Measurements from ENCODE around the gene APOF.

APOF gene

DNA sequence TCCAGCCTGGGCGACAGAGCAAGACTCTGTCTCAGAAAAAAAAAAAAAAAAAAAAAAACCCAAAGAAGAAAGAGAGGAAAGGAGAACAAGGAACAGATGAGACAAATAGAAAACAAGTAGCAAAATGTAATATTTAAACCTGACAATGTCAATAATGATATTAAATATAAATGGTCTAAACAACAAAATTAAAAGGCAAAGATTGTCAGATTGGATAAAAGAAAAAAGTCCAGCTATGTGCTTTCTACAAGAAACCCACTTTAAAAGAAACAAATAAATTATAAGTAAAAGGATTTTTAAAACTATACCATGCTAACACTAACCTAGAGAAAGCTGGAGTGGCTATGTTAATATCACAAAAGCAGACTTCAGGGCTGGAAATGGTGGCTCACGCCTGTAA lies 29.7 kb upstream of the APOF start:
- TF ChIP-seq, protein P1, sequence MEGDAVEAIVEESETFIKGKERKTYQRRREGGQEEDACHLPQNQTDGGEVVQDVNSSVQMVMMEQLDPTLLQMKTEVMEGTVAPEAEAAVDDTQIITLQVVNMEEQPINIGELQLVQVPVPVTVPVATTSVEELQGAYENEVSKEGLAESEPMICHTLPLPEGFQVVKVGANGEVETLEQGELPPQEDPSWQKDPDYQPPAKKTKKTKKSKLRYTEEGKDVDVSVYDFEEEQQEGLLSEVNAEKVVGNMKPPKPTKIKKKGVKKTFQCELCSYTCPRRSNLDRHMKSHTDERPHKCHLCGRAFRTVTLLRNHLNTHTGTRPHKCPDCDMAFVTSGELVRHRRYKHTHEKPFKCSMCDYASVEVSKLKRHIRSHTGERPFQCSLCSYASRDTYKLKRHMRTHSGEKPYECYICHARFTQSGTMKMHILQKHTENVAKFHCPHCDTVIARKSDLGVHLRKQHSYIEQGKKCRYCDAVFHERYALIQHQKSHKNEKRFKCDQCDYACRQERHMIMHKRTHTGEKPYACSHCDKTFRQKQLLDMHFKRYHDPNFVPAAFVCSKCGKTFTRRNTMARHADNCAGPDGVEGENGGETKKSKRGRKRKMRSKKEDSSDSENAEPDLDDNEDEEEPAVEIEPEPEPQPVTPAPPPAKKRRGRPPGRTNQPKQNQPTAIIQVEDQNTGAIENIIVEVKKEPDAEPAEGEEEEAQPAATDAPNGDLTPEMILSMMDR (IDR thresholded peaks at IDR 0.05; ENCODE audit: extremely low read depth, missing control alignments): no peak
- no peak for DNase-seq (ENCODE audit: low spot score)

DNA sequence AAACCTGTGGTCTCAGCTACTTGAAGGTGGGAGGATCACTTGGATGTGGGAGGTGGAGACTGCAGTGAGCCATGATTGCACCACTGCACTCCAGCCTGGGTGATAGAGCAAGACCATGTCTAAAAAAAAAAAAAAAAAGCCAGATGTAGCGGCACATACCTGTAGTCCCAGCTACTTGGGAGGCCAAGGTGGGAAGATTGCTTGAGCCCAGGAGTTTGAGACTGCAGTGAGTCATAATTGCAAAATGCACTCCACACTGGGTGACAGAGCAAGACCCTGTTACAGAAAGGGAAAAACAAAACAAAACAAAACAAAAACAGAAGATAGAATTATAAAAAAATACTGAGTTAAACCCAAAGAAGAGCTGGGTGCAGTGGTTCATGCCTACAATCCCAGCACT lies 29.1 kb upstream of the APOF start:
- no peak for DNase-seq (ENCODE audit: low spot score)
- TF ChIP-seq, protein P1 (IDR thresholded peaks at IDR 0.05; ENCODE audit: extremely low read depth, missing control alignments): no peak

DNA sequence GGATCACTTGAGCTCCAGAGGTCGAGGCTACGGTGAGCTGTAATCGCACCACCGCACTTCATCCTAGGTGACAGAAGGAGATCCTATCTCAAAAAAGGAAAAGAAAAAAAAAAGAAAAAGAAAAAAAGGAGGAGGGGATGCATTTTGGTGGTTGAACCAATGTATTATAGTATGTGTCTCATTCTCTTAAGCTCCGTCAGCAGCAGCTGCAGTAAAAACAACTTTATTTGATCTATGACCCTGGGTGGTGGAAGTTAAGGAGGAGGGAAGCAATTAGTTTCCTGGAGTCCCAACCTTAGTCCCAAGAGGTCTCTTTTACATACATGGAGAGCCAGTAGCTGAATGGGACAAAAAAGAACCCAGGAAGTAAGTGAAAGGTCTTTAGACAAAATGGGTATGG lies 26.8 kb upstream of the APOF start:
- DNase-seq (ENCODE audit: low spot score): no peak
- TF ChIP-seq, protein P1 (IDR thresholded peaks at IDR 0.05; ENCODE audit: extremely low read depth, missing control alignments): no peak

DNA sequence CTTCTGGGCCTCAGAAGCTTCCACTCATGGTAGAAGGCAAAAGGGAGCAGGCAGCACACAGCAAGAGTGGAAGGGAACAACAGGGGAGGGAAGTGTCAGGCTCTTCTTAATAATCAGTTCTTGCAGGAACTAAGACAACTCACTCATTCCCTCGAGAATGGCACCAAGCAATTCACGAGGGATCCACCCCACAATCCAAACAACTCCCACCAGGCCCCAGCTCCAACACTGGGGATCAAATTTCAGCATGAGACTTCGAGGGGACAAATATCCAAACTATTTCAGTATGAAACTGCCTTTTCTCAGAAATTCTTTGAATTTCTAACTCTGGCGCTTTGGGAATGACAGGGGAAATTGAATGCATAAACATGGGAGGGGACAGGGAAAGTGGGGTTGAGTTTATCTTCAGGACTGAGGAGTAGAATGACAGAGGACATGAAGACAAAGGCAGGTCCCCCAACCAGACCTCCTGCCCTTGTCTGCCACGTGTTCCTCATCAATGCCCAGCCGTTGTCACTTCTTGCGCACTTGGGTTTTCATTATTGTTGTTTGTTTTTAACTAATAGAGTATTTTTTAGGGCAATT lies 24.6 kb upstream of the APOF start:
- no peak for DNase-seq (ENCODE audit: low spot score)
- TF ChIP-seq, protein P1 (IDR thresholded peaks at IDR 0.05; ENCODE audit: extremely low read depth, missing control alignments): no peak

DNA sequence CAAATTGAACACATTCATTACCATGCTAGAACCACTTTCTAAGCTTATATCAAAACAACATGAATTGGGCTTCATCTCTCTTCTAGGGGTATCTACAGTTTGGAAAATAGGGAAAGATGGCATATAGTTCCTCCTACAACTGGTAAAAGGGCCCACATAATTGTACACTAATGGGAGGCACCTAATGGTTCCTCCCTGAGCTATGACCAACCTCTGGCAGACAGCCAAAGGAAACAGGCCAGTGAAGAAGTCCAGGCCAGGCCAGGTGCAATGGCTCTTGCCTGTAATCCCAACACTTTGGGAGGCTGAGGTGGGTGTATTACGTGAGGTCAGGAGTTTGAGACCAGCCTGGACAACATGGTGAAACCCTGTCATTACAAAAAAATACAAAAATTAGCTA lies 23.2 kb upstream of the APOF start:
- TF ChIP-seq, protein P1 (IDR thresholded peaks at IDR 0.05; ENCODE audit: extremely low read depth, missing control alignments): no peak
- no peak for DNase-seq (ENCODE audit: low spot score)

DNA sequence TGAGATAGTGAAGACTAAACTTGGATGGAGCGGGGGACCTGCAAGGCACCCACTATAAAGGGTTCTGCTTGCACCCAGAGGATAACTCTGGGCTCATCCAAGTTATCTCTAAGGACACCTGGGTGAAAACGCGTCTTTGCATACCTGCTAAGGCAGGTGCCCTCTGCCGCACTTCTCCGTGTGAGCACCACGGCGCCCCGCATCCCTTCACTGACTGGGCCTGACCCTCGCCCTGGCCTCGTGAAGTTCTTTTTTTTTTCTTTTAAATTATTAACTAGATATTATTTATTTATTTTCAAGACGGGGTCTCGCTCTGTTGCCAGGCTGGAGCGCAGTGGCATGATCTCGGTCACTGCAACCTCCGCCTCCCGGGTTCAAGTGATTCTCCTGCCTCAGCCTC lies 20.0 kb upstream of the APOF start:
- TF ChIP-seq, protein P1 (IDR thresholded peaks at IDR 0.05; ENCODE audit: extremely low read depth, missing control alignments): no peak
- DNase-seq (ENCODE audit: low spot score): no peak

GRCh38 chr12:56377989-56378316 lies 15.3 kb upstream of the APOF start:
- no peak for DNase-seq (ENCODE audit: low spot score)
- TF ChIP-seq, protein P1 (IDR thresholded peaks at IDR 0.05; ENCODE audit: extremely low read depth, missing control alignments): no peak
